HTERT RPE-1 (cell line): ENCODE results near the gene BHLHE40.

Experiments
- in situ Hi-C: fragments of 300-500 bp; cut with MboI; formaldehyde crosslinking; loops from 4 replicates; pipeline ENCODE4 v1.14.3; 2020; ENCODE audit warnings: low sequenced_read_pairs

BHLHE40 gene

DNA sequence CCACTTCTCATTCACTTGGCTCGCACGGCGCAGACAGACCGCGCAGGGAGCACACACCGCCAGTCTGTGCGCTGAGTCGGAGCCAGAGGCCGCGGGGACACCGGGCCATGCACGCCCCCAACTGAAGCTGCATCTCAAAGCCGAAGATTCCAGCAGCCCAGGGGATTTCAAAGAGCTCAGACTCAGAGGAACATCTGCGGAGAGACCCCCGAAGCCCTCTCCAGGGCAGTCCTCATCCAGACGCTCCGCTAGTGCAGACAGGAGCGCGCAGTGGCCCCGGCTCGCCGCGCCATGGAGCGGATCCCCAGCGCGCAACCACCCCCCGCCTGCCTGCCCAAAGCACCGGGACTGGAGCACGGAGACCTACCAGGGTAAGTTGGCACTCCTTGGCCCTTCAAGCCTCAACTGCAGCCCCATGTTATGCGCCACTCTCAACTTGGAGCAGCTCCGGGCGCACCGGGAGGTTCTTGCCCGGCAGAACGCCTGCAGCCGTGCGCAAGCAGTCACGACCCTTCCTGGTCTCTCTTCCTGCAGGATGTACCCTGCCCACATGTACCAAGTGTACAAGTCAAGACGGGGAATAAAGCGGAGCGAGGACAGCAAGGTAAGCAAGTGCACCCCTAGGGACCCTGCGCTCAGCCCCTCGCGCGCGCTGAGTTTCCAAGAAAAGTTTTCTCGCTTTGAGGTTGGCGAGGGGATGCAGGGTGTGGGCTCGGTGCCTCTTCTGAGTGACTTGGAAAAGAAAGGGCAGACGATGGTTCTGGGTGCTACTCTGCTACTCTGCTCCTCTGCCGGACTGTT is at the start of gene BHLHE40:
Gene BHLHE40, plus strand, starts transcription at position 10 of the 801 bp plus-strand sequence. Its CDS starts 282 bp downstream, at position 292.
- in situ Hi-C loops = no loop called here

DNA sequence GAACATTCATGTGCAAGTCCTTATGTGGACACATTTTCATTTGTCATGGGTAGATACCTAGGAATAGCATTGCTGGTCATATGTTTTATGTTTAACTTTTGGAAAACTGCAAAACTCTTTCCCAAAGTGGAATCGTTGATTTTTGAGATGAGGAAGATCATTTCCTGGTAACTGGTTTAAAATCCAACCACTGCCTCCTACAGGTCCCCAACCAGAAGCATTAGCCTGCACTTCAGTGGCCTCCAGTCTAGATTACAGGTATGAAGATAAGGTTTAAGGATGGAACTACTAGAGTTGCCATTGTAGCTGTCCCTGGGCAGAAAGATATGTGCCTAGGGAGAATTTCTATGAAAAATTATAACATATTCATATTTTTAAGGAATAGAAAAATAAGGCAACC is 48.7 kb upstream of the BHLHE40 start:
- in situ Hi-C loops = no loop called here

DNA sequence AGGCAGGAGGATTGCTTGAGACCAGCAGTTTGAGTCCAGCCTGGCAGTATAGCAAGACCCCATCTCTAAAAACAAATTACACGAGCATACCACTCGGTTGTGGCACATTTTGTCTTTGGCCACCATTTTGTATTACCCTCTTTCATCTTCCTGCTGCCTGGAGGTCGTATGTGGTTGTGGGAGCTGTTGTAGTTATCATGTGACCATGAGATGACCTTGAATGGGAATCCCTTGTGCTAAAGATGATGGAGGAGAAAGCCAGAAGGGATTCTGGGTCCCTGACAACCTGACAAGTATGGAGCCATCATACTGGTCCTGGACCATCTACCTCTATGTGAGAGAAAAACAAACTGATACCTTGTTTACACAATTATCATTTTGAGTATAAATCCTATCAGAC is 45.2 kb upstream of the BHLHE40 start:
- in situ Hi-C loops = no loop called here

DNA sequence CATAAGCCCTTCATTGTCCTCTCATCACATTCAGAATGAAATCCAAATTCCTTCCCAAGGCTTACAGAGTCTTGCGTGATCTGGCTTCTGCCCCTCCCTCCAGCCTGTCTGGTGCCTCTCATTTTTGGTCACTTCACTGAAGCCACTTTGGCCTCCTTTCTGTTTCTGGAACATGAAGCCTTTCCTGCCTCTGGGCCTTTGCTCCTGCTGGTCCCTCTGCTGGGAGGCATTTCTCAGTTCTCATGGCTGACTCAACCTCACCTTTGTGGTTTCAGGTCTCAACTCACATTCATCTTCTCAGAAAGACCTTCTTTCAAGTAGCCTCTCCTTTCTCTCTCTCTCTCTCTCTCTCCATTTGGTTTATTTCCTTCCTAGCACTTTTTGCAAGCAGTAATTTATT is 43.9 kb upstream of the BHLHE40 start:
- in situ Hi-C loops = no loop called here

DNA sequence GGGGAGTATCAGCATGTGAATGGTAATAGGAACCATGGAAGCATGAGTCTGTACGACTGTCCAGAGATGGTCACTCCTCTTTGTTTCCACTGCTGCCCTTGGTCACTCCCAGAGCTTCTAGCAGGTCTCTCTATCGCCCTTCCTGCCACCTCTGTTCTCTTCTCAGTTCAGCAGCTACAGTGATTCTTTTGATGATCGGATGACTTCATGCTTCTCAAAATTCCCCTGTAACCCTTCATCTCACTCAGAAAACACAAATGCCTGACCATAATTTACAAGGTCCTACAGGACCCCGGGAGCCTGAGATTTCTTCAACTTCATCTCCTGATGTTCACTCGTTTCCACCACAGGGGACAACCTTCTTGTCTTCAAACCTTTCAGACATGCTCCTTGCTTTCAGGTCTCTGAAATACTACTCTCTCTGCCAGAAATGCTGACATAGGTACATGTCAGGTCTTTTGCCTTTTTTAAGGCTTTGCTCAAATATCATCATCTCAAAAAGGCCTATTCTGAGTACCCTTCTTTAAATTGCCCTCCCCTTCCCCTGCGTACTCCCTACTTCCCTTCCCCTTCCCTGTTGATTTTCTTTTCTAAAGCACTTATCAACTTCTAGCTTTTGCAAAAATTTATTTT is 42.1 kb upstream of the BHLHE40 start:
- in situ Hi-C loops = no loop called here

DNA sequence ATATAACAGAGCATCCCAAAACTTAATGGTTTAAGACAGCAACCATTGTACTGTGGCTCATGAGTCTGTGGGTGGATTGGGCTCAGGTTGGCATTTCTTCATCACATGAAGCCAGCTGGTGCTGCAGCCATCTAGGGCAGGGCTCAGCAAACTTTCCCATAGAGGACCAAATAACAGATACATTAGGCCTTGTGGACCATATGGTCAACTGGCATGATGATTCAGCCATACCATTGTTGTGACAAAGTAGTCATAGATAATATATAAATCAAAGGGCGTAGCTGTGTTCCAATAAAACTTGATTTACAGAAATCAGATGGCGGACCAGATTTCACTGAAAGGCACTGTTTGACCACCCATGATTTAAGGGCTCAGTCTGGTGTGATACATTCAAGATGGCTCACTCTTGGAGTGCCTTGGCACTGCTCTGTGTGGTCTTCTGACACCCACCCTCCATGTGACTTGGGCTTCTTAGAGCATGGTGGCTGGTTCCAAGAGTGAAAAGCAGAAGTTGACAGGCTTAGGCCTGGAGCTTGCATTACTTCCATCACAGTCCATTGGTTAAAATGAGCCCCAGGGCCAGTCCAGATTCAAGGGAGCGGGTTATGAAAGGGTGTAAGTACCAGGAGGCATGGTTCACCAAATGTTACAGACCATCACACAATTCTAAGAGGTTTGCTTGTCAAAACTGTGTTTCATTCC is 40.8 kb upstream of the BHLHE40 start:
- in situ Hi-C loops = no loop called here

DNA sequence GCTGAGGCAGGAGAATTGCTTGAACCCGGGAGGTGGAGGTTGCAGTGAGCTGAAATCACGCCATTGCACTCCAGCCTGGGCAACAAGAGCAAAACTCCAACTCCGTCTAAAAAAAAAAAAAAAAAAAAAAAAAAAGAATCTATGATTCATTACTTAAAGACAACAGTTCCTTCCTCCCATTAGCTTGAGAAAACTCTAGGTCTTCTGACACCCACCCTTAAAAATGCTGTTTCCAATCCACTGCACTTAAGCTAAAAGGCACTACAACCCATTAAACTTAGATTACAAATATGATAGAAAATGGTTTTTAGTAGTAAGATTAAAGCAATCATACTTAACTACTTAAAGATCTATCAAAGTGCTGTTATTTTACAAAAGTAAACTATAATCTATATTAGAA is 40.0 kb upstream of the BHLHE40 start:
- in situ Hi-C loops = no loop called here

DNA sequence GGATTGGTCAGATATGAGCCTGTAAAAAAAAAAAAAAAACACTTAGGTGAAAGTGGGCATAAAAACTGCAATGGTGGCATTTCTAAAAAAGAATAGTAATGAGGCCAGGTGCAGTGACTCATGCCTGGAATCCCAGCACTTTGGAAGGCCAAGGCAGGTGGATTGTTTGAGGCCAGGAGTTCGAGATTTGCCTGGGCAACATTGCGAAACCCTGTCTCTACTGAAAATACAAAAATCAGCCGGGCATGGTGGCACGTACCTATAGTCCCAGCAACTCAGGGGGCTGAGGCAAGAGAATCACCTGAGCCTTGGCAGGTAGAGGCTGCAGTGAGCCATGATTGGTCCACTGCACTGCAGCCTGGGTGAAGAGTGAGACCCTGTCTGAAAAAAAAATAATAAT is 38.3 kb upstream of the BHLHE40 start:
- in situ Hi-C loops = no loop called here

DNA sequence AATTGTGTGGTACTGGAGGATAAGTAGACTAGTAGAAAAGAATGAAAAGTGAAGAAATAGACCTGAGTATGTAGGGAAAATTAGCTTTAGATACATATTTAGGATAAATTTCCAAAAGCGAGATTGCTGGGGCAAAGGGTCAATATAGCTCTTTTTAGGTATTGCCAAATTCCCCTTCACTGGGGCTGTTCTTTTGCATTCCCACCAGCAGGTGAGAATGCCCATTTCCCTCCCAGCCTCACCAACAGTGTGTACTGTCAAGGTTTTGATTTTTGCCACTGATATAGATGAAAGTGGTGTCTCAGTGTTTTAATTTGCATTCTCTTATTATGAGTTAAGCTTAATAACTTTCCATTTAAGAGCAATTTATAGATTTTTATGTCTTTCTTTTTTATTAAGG is 35.7 kb upstream of the BHLHE40 start:
- in situ Hi-C loops = no loop called here

DNA sequence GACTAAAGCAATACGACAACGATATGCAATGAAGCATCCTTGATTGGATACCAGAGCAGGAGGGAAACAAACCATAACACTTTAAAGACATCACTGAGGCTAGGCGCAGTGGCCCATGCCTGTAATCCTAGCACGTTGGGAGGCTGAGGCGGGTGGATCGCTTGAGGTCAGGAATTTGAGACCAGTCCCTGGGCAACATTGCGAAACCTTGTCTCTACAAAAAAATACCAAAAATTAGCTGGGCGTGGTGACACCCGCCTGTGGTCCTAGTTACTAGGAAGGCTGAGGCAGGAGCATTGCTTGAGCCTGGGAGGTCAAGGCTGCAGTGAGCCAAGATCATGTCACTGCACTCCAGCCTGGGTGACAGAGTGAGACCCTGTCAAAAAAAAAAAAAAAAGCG is 33.9 kb upstream of the BHLHE40 start:
- in situ Hi-C loops = no loop called here

DNA sequence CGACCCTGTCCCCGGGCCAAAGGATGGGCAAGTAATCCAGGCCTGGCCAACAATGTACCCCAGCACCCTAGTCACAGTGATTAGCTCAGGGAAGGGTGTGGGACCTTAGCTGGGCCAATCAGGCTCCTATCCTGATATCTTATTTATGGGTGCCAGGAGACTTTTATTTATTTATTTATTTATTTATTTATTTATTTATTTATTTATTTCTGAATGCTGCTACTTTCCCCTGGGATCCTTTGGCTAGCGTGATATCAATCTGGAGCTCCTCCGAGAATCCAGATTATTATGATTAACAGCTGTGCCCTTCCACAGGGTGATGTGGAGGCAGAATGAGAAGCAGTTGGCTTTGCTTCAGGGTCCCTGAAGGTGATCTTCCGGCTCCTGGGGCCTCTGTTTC is 32.2 kb upstream of the BHLHE40 start:
- in situ Hi-C loops = no loop called here

DNA sequence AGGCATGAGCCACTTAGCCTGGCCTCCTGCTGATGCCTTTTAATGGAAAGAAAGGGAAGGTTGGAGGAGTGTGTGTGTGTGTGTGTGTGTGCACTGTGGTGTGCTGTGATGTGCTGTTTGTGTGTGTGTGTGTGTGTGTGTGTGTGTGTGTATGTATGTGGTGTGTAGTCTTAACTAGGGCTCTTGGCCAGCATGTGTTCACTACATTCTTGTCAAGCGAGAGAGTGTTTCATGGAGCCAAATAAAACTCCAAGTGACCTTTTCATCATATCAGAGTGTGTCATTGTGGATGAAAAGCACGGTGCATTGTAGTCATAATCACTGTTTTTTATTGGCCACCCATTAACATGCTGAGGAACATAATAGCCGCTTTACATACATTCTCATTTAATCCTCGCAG is 30.8 kb upstream of the BHLHE40 start:
- in situ Hi-C loops = no loop called here

DNA sequence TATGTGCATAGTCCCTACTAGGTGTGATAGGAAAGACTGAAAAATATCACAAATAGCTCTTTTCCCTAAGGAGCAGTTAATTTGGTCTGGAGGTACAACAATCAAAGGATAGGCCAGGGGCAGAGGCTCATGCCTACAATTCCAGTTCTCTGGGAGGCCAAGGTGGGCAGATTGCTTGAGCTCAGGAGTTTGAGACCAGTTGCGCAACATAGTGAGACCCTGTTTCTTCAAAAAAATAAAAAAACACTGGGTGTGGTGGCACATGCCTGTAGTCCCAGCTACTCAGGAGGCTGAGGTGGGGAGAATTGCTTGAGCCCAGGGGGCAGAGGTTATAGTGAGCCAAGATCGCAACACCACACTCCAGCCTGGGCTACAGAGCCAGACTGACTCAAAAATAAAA is 30.2 kb upstream of the BHLHE40 start:
- in situ Hi-C loops = no loop called here

DNA sequence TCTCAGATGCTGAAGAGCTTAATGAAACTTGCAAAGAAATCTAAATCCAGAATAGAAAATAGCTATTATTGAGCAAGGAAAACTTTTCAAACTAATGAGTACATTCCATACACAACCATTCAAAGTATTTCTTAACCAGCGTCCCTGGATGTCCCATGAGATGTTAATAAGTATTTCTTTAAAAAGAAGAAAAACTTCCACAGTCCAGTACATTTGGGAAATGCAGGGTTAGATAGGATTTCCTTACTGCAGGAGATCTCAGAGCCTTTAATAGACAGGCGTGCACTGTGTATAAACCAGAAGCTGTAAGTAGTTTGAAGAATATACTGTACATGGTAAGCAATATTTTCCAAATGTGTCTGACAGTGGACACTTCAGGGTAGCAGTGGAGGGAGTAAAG is 29.6 kb upstream of the BHLHE40 start:
- in situ Hi-C loops = no loop called here

DNA sequence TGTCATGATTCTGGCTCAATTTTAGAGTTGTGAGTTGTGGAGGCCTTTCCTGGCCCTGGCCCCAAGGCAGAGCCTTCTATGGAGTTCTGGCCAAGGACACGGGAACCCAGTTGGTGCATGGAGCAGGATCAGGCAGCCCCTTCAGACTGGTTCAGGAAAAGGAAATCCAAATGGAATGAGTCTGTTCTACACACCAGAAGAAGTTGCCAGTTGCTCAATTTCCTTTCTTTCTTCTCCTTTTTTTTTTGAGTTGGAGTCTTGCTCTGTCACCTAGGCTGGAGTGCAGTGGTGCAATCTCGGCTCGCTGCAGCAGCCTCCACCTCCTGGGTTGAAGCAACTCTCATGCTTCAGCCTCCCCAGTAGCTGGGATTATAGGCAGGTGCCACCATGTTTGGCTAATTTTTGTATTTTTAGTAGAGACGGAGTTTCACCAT is 28.9 kb upstream of the BHLHE40 start:
- in situ Hi-C loops = no loop called here

DNA sequence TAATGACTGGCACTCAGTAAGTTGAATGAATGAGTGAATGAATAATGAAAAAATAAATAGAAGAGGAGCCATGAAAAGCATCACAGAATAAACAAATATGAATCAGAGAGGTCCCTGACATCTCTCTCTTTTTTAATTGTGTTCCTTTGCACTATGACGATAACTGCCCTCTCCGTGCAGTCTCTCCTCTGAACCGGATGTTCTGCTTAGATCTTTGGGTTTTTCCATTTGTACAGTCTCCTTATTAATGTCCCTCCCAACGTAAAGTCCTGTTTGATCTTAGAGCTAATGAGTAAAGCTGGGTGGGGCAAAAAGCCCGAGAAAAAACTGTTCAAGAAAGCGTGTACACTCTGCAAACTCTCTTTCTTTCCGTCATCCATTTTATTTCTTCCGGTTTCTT is 28.3 kb upstream of the BHLHE40 start:
- in situ Hi-C loops = no loop called here

DNA sequence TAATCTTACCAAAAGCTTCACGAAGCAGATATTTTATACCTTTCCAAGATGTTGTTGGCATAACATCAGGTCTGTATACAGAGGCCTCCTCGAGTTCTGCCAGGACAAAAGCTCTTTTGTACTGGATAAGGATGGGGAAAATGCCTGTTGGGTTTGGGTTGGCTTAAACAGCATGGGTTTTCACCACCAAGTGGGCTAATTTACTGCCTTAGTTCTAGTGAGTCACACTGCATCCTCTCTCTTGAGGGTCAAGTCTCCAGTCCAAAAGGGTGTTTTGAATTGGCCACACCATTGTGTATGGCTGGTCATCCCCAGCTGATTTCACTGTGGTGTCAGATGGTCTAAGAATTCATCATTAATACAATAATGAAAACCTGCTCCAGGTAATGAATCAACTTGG is 26.1 kb upstream of the BHLHE40 start:
- in situ Hi-C loops = no loop called here

DNA sequence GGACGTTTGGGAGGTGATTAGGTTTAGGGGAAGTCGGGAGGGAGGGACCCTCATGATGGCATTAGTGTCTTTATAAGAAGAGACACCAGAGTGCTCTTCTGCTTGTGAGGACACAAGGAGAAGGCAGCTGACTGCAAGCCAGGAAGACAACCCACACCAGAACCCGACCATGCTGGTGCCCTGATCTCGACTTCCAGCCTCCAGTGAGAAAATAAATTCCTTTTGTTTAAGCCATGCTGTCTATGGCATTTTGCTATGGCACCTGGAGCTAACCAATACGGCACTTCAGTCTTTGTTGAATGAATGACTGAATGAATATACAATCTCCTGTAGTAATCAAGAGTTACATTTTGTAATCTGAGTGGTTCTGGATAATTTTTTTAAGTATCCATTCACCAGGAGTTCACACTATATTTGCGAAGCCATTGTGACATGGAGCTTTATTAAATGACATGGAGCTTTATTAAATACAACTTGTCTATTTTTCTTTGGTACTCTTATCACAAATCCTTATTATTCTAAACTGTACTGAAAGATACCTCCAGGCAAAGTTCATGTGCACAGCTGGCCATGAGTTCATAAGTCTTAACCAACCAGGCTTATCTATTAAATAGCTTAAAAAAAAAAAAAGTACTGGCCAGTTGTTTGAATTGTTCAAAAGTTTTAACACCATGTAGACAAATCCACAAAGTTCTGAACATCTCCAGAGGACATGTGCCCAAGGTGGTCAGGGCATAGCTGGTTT is 24.8 kb upstream of the BHLHE40 start:
- in situ Hi-C loops = no loop called here

DNA sequence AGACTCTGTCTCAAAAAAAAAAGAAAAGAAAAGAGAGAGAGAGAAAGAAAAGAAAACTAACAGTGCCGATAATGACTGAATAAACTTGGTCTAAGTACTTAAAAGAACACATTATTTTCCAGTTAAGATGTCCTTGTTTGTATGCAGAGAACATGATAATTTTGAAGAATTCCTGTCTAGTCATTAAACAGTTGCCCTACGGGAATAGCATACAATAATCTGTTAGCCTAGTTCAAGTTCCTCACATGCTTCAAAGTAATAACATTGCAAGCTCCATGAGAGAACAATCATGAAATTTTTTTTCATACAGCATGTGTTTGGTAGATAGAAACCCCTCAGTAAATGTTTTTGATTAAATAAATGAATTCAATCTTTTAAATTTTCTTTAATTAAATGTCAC is 23.1 kb upstream of the BHLHE40 start:
- in situ Hi-C loops = no loop called here

DNA sequence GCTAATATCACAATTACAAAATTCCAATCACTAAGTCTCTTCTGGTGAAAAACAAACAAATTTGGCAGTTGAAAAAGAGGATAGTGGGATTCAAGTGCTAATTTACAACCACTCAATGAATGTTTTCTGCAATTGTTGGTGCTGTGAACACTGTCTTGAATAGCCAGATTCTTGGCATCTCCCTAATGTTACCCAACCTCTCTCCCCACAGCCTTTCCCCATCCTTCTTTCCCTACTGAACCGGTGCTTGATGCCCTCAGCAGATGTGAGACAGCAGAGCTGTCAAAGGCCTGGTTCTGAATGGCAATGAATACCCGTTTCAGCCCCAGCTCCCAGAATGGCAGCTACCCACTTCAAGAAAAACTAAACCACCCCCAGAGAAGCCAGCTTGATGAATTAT is 22.5 kb upstream of the BHLHE40 start:
- in situ Hi-C loops = no loop called here

DNA sequence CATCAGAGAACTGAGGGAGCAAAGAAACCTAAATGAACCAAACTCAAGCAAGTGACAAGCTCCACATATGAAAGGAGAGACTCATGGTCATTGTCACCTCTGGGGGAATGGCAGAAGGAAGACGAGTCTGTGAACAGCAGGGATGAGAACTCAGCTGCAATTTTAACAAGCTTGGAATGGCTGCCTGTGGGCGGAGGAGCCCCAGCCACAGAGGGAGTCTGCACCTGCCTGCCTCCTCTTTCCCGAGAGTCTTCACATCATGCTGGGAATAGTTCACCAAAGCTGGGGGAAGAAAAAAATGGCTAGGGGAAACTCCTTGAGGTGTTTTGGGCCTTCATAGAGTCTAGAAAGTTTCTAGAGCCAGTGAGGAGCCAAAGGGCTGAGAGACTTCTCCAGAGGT is 21.3 kb upstream of the BHLHE40 start:
- in situ Hi-C loops = no loop called here
